Left ventricle myocardium superior (tissue), 1 donor: ENCODE data around the gene KRT74. TPM values are rescaled to one million over a fixed set of nuclear protein-coding genes. Genes with fewer than 3 reads are reported as not detected.
A peak's percentile ranks its signal among the peaks of the same experiment; 100 is the strongest.

ENCODE experiments used
- ATAC-seq: fragments of 200-7000 bp; cut with Tn5 transposase; one replicate; pipeline ENCODE4 v1.9.1; 2020; ENCODE audit warnings: mild to moderate bottlenecking, moderate library complexity
- DNase-seq: peaks from one replicate; pipeline ENCODE4 v3.0.0-alpha.2; 2020
- intact Hi-C: fragments of 100-400 bp; cut with micrococcal nuclease; formaldehyde crosslinking; loops from one replicate; pipeline ENCODE4 v1.11.0; 2022
- total RNA-seq: library from RNA; stranded (reverse); fragmentation: NEBNext Ultra II Directional; extraction: Animal tissue kit (Norgen Biotek cat#: 25700); gene quantifications from one replicate; pipeline ENCODE4 v1.2.1, GENCODE V29; 2021
- donor health status: DM: no; HTN: yes; CAD: no; lungs with severe emphysema.

The KRT74 gene
- total RNA-seq, 1 donor from 2014 or later = not detected

- ATAC-seq (no peak), DNase-seq (no peak)
- intact Hi-C loops = loop anchor here (5.0 kb wide), 1 partner anchor 298 kb away; no protein-coding TSS in a partner anchor
Measured at GRCh38 chr12:52579468-52580465, 6.1 kb upstream of the KRT74 start.

GRCh38 chr12:52578469-52578868 is 4.8 kb upstream of the KRT74 start:
- intact Hi-C loops = no loop called here
- DNase-seq = no peak
- ATAC-seq = no peak

DNA sequence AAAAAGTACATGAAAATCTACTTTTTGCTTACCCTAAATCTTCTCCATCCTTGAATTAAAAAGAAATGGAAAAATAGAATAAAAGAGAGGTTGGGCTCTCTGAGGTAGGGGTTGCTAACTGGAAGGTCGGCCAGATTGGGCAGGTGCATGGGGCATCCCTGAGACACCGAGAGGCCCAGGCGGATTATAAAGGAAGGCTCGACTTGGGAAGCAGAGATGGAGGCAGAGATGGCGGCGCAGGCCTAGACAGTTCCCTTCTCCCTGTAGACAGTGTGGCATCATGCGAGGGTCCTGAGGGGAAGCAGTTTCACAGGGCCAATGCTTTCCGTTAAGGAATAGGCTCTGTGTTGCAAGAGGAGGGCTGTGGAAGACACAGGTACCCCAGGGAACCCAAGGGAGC is 3.7 kb upstream of the KRT74 start:
- ATAC-seq (no peak), DNase-seq (no peak)
- intact Hi-C loops = no loop called here

- intact Hi-C loops = no loop called here
- DNase-seq (no peak), ATAC-seq (no peak)
Measured at GRCh38 chr12:52575948-52576347, 2.3 kb upstream of the KRT74 start.

DNA sequence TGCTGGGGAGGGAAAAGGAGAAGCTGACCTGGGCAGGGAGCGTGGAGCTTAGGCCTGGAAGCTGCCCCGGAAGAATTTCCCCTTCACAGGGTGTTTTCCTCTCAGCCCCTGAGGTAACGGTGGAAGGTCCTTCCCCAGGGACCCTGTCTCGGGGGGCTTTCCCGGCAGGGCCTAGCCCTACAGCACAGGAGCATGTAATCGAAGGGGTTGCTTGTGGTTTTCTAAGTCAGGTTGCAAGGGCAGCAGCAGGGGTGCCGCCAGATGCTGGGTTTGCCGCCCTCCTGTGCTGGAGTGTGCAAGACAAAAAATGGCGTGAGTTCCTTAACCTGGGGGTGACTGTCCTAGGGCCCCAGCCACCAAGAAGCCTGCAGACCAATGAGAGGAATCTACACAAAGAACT is 1.6 kb upstream of the KRT74 start:
- DNase-seq = no peak
- intact Hi-C loops = no loop called here
- ATAC-seq = no peak

DNA sequence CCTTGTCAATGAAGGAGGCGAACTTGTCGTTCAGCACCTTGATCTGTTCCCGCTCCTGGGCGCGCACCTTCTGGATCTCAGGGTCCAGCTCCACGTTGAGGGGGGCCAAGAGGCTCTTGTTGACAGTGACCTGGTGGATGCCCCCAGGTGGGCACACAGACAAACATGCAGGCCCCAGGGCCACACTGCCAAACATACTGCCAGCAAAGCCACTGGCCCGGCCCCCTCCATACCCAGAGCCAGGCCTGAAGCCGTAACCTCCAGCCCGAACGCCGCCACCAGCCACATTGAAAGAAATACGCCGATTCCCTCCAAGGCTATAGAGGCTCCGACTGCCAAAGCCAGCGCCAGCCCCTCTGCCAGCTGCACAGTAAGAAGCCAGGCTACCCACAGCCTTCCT is 337 bp downstream of the KRT74 start:
- DNase-seq = no peak
- no peak for ATAC-seq
- intact Hi-C loops = no loop called here

- intact Hi-C loops = no loop called here
- ATAC-seq (no peak), DNase-seq (no peak)
Measured at GRCh38 chr12:52570511-52570910, 3.1 kb downstream of the KRT74 start.

DNA sequence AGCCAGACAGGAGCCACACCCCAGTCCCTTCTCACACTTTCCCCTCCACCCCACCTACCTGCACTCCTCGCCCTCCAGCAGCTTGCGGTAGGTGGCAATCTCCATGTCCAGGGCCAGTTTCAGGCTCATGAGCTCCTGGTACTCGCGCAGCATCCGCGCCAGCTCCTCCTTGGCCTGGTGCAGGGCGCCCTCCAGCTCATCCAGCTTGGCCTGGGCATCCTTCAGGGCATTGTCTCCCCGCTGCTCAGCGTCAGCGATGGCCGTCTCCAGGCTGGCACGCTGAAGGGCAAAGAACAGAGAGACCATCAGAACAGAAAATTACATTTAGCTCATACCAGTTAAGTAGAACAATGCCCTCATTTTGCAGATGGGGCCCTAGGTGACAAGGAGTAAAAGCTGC is 5.5 kb downstream of the KRT74 start:
- intact Hi-C loops = no loop called here
- no peak for ATAC-seq
- DNase-seq = no peak

- intact Hi-C loops = no loop called here
- ATAC-seq (peak; percentile 99), DNase-seq (peak; percentile 80)
Measured at GRCh38 chr12:52566847-52567291, 6.8 kb downstream of the KRT74 start.

- intact Hi-C loops = no loop called here
- DNase-seq (no peak), ATAC-seq (no peak)
Measured at GRCh38 chr12:52564582-52564981, 9.1 kb downstream of the KRT74 start.

DNA sequence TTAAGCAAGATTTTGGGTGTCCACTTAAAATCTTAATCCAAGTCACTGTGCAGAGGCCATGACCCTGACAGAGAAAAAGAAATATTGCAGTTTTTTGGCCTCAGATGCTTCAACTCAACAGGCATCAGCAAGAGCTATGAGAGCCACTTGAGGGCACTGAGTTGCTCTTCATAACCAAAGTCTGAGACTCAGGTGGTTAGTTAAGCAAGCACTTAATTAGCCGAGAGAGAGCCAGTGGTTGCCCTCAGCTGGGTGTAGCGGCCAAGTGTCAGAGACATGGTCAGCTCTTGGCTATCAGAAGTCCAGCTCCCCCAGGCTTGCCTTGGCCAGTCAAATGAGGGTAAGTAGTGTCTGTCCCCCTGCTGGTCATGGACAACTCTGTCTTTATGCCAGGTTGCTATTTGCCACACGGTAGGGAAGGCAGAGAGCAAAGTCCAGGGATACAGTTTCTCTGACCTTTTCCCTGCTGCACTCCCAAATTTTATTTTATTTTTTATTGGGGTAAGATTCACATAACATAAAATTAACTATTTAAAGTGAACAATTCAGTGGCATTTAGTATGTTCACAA is 11.7 kb downstream of the KRT74 start:
- ATAC-seq = no peak
- intact Hi-C loops = no loop called here
- no peak for DNase-seq

DNA sequence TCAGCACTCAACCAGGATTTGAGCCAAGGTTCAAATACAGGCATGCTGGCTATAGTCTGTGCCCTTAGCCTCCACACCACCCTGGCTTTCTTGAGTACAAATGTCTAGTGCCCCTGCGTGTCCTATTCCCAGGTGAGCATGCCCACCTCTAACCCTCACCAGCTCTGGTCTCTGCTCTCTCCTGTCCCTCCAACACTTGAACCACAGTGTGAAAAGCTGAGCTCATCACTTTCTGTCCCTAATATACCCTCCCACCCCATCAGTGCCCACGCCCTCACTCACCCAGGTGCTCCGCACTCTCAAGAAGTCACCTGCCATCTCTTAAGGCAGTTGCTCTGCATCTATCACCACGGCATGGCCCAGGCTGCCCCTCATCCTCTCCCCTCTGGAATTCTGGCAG is 13.7 kb downstream of the KRT74 start:
- intact Hi-C loops = no loop called here
- ATAC-seq = no peak
- DNase-seq = no peak

DNA sequence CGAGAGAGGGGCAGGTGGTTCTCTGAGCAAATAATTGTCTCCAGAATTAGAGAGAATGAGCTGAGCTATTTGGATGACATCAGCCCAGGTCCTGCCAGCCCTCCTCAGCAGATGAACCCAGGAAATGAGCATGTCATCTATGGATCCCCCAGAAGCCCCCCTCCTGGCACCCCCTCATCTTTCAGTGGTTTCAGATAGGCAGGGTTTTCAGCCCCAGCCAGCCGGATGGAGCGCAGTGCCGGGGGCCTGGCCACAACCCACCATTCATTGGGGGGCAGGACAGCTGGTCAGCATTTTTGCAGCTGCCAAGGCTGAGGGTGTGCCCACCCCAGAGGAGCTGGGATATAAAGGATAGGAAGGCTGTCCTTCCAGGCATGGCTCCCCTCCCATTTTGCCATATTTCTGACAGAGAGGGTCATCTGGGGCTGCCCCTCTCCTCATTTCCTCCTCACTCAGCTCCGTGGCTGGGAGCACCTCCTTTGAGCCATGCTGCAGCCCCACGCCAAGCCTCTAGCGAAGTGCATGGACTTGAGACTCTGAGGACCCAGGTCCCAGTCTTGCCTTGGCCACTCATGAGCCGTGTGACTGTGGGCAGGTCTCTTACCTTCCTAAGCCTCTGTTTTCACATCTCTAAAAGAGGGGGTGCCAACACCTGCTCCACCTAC is 14.7 kb downstream of the KRT74 start:
- intact Hi-C loops = no loop called here
- ATAC-seq (no peak), DNase-seq (no peak)

DNA sequence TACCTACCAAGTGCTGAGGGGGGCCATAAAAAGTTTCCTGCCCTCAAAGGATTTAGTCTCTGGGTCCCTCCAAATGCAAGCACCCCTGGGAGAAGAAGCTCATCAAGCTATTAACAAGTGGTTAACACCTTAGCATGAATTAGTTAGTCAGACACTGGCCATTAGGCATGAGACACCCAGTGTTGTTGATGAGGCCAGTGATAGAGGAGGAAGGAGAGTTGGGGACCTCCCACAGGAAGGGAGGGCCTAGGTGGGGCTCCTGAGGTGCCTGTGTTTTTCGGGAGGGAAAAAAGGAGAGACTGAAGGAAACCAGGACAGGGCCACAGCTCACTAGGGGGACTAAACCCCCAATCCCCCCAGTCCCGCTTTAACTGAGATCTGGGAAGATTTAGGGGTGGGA is 16.2 kb downstream of the KRT74 start:
- DNase-seq = no peak
- ATAC-seq = no peak
- intact Hi-C loops = no loop called here

DNA sequence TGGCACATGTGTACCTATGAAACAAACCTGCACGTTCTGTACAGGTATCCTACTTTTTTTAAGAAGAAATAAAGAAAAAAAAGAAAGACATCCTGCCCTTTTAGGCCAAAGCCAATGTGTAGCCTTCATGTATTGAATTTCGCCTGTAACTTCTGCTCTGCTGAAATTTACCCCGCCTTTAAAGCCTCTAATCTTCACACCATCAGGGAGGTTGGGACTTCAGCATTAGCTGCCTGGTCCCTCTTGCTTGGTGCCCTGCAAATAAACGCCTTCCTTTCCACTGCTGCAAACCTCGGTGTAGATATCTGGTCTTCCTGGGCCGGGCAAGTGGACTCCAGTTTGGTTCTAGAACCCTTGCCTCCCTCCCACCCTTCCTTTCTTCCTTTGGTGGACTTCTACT is 18.1 kb downstream of the KRT74 start:
- ATAC-seq (no peak), DNase-seq (no peak)
- intact Hi-C loops = no loop called here

- ATAC-seq = no peak
- DNase-seq = no peak
- intact Hi-C loops = no loop called here
Measured at GRCh38 chr12:52552681-52553195, 20.9 kb downstream of the KRT74 start, which contains the start of gene KRT71. Gene KRT71, minus strand, starts transcription at chr12:52553145. Its CDS starts 68 bp downstream, at chr12:52553077.

GRCh38 chr12:52552055-52552454 is 21.6 kb downstream of the KRT74 start:
- peak; percentile 29 for ATAC-seq
- intact Hi-C loops = no loop called here
- peak; percentile 47 for DNase-seq

GRCh38 chr12:52551216-52551865 is 22.3 kb downstream of the KRT74 start:
- intact Hi-C loops = no loop called here
- peak; percentile 89 for ATAC-seq
- DNase-seq = peak; percentile 40

DNA sequence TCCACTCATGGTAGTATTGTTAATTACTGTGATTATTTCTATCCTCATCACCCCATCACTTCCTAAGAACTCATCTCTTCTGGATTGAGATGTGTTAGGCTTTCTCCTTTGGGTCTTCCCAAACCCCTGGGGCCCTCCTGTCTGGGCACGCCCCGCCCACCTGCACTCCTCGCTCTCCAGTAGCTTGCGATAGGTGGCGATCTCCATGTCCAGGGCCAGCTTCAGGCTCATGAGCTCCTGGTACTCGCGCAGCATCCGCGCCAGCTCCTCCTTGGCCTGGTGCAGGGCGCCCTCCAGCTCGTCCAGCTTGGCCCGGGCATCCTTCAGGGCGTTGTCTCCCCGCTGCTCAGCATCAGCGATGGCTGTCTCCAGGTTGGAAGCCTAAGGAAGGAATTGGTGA is 27.5 kb downstream of the KRT74 start:
- ATAC-seq (no peak), DNase-seq (no peak)
- intact Hi-C loops = no loop called here
